Neural progenitor cell (in vitro differentiated cells): ENCODE data around the gene CACNA1E. TPM values are rescaled to one million over a fixed set of nuclear protein-coding genes. Genes with fewer than 3 reads are reported as not detected.

Experiments used
- DNase-seq: peaks from one replicate; pipeline ENCODE4 v3.0.0-alpha.2; 2016; ENCODE audit warnings: low spot score
- H2AFZ ChIP-seq: fragments of 200-600 bp; sonication (generic); replicated peaks from 2 replicates; pipeline ENCODE4 v1.6.1; 2016; ENCODE audit warnings: antibody characterized with exemption
- H3F3A ChIP-seq: fragments of 200-600 bp; sonication (generic); 2 replicates; pipeline ENCODE4 v1.6.1; 2016; ENCODE audit warnings: antibody characterized with exemption, low read depth
- H3K27ac ChIP-seq: fragments of 200-600 bp; sonication (generic); 2 replicates; pipeline ENCODE4 v1.5.1; 2016; ENCODE audit warnings: mild to moderate bottlenecking
- H3K27me3 ChIP-seq: fragments of 200-600 bp; sonication (generic); 2 replicates; pipeline ENCODE4 v1.6.1; 2016; ENCODE audit warnings: mild to moderate bottlenecking, moderate library complexity
- H3K36me3 ChIP-seq: fragments of 200-600 bp; sonication (generic); 2 replicates; pipeline ENCODE4 v1.5.1; 2016
- H3K4me1 ChIP-seq: fragments of 200-600 bp; sonication (generic); 2 replicates; pipeline ENCODE4 v1.6.1; 2016; ENCODE audit warnings: mixed run types
- H3K4me2 ChIP-seq: fragments of 200-600 bp; sonication (generic); 2 replicates; pipeline ENCODE4 v1.6.1; 2016
- H3K4me3 ChIP-seq: fragments of 200-600 bp; sonication (generic); 2 replicates; pipeline ENCODE4 v1.5.1; 2016
- H3K79me2 ChIP-seq: fragments of 200-600 bp; sonication (generic); 2 replicates; pipeline ENCODE4 v1.6.1; 2016; ENCODE audit warnings: low read depth
- H3K9ac ChIP-seq: fragments of 200-600 bp; sonication (generic); 2 replicates; pipeline ENCODE4 v1.6.1; 2016
- H3K9me3 ChIP-seq: fragments of 200-600 bp; sonication (generic); 2 replicates; pipeline ENCODE4 v1.5.1; 2016; ENCODE audit warnings: low read depth
- H4K20me1 ChIP-seq: fragments of 200-600 bp; sonication (generic); 2 replicates; pipeline ENCODE4 v1.6.1; 2016; ENCODE audit warnings: low read depth
- H3K27ac Mint-ChIP-seq: 3 replicates; pipeline ENCODE4 v1.8.0; 2021; ENCODE audit warnings: mixed read lengths
- H3K27me3 Mint-ChIP-seq: 2 replicates; pipeline ENCODE4 v1.8.0; 2022; ENCODE audit warnings: low read depth, mild to moderate bottlenecking, inconsistent platforms, moderate library complexity, mixed read lengths; ENCODE audit not compliant: insufficient read depth
- H3K36me3 Mint-ChIP-seq: 3 replicates; pipeline ENCODE4 v1.8.0; 2021; ENCODE audit warnings: mixed read lengths
- H3K4me1 Mint-ChIP-seq: 3 replicates; pipeline ENCODE4 v1.8.0; 2021; ENCODE audit warnings: mixed read lengths
- H3K4me3 Mint-ChIP-seq: 3 replicates; pipeline ENCODE4 v1.8.0; 2021; ENCODE audit warnings: mild to moderate bottlenecking, moderate library complexity, mixed read lengths
- H3K9me3 Mint-ChIP-seq: 3 replicates; pipeline ENCODE4 v1.8.0; 2020; ENCODE audit warnings: mixed read lengths
- EZH2 ChIP-seq: fragments of 200-600 bp; sonication (generic); IDR thresholded peaks from 2 replicates; pipeline ENCODE4 v1.6.1; 2017; ENCODE audit warnings: antibody characterized with exemption, mild to moderate bottlenecking, moderate library complexity
- EZH2phosphoT487 ChIP-seq: fragments of 200-600 bp; sonication (generic); IDR thresholded peaks from 2 replicates; pipeline ENCODE4 v1.6.1; 2017; ENCODE audit warnings: antibody characterized with exemption
- total RNA-seq: library from RNA; depleted of rRNA; stranded (reverse); fragments of >200 nt; gene quantifications from 2 replicates; pipeline ENCODE4 v1.2.3, GENCODE V29; 2015; ENCODE audit warnings: low replicate concordance
- TF ChIP-seq, protein P1 (sequence below): fragments of 200-600 bp; sonication (generic); IDR thresholded peaks from 2 replicates; pipeline ENCODE4 v1.5.1; 2017; ENCODE audit warnings: antibody characterized with exemption, mild to moderate bottlenecking

The CACNA1E gene
- total RNA-seq, 1 donor from 2014 or later = 2.1 TPM

DNA sequence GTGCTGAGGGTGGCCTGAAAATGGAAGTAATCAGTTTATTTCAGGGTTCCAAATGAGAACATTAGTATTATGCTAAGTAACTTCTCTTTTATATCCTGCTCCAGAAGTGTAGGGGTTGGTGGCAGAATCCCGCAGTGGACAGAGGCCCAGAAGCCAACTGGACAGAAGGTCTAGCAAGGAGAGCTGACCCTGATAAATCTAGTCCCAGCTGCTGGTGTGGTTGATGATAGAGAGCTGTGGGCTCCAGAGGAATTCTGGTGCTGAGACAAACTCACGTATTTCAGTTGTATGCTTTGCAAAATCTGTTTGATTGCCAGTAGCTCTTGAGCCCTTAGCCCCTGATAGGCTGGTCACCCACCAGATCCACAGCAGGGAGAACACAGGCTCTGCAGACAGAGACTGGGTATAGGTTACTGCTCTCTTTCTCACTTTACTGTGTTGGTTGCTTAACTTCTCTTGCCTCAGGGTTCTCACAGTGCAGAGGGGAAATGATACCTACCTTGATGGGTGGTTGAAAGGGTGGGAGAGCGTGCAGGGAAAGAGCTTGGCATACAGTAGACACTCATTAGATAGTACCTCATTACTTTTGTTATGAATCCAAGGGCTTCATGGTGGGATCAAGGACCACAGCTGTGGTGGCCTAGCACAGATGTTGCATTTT, 29.6 kb upstream of the CACNA1E start:
- no peaks in the 10 kb centered on the region for H3K36me3 ChIP-seq
- H3K27ac ChIP-seq = no peak overlapping the region
- H3K9me3 ChIP-seq = no peaks in the 10 kb centered on the region
- H3K4me3 ChIP-seq = no peak overlapping the region
- Mint-ChIP-seq H3K36me3 (no peaks in the 10 kb centered on the region), H3K9me3 (peaks cover 6% of the 10 kb centered on the region), H3K4me1 (peaks cover 5% of the 10 kb centered on the region), H3K4me3 (no peak overlapping the region), H3K27ac (no peak overlapping the region), H3K27me3 (peaks cover 4% of the 10 kb centered on the region)
- H2AFZ ChIP-seq = no peak overlapping the region
- DNase-seq = no peak
- H3K4me2 ChIP-seq = no peak overlapping the region
- TF ChIP-seq, protein P1, sequence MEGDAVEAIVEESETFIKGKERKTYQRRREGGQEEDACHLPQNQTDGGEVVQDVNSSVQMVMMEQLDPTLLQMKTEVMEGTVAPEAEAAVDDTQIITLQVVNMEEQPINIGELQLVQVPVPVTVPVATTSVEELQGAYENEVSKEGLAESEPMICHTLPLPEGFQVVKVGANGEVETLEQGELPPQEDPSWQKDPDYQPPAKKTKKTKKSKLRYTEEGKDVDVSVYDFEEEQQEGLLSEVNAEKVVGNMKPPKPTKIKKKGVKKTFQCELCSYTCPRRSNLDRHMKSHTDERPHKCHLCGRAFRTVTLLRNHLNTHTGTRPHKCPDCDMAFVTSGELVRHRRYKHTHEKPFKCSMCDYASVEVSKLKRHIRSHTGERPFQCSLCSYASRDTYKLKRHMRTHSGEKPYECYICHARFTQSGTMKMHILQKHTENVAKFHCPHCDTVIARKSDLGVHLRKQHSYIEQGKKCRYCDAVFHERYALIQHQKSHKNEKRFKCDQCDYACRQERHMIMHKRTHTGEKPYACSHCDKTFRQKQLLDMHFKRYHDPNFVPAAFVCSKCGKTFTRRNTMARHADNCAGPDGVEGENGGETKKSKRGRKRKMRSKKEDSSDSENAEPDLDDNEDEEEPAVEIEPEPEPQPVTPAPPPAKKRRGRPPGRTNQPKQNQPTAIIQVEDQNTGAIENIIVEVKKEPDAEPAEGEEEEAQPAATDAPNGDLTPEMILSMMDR = no peak
- TF ChIP-seq EZH2 (no peak), EZH2phosphoT487 (no peak)
- H3F3A ChIP-seq = peaks cover 11% of the 10 kb centered on the region
- H3K9ac ChIP-seq = no peak overlapping the region
- no peaks in the 10 kb centered on the region for H3K27me3 ChIP-seq
- no peaks in the 10 kb centered on the region for H4K20me1 ChIP-seq
- H3K4me1 ChIP-seq = peaks cover 10% of the 10 kb centered on the region
- H3K79me2 ChIP-seq = no peaks in the 10 kb centered on the region

DNA sequence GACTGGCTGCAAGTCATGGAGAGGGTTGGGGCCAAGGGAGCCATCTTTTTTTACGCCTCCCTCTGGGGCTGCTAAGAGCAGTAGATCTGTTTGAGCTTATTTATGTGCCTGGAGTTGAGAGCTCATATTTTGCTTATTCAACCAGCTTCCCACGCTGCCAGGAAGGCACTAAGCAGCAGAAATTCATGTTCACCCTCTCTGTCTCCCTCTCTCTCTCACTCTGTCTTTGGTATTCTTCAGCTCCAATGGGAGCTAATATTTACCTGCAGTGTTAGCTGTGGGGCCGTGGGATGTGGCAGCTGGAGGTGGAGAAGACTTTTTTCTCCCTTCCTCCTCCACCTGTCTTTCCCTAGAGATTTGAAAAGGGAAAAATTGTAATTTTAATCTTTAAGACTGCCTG, 26.8 kb upstream of the CACNA1E start:
- peaks cover 10% of the 10 kb centered on the region for H3K4me1 ChIP-seq
- peaks cover 3% of the 10 kb centered on the region for H3K27me3 Mint-ChIP-seq
- peaks cover 5% of the 10 kb centered on the region for H3K4me1 Mint-ChIP-seq
- H3K27me3 ChIP-seq = no peaks in the 10 kb centered on the region
- no peak overlapping the region for H3K9ac ChIP-seq
- no peaks in the 10 kb centered on the region for H3K9me3 ChIP-seq
- H3K9me3 Mint-ChIP-seq = peaks cover 6% of the 10 kb centered on the region
- DNase-seq = no peak
- peaks cover 11% of the 10 kb centered on the region for H3F3A ChIP-seq
- no peak overlapping the region for H3K27ac Mint-ChIP-seq
- H3K36me3 ChIP-seq = no peaks in the 10 kb centered on the region
- no peak overlapping the region for H3K4me3 ChIP-seq
- no peak overlapping the region for H3K27ac ChIP-seq
- no peak overlapping the region for H3K4me3 Mint-ChIP-seq
- no peak overlapping the region for H2AFZ ChIP-seq
- no peaks in the 10 kb centered on the region for H3K36me3 Mint-ChIP-seq
- H4K20me1 ChIP-seq = no peaks in the 10 kb centered on the region
- no peak overlapping the region for H3K4me2 ChIP-seq
- TF ChIP-seq EZH2 (no peak), EZH2phosphoT487 (no peak)
- TF ChIP-seq, protein P1 = no peak
- no peaks in the 10 kb centered on the region for H3K79me2 ChIP-seq

GRCh38 chr1:181458419-181458818, 24.9 kb upstream of the CACNA1E start:
- H3K36me3 ChIP-seq = no peaks in the 10 kb centered on the region
- H3K4me3 Mint-ChIP-seq = no peak overlapping the region
- H3K79me2 ChIP-seq = no peaks in the 10 kb centered on the region
- H4K20me1 ChIP-seq = no peaks in the 10 kb centered on the region
- no peaks in the 10 kb centered on the region for H3K4me1 Mint-ChIP-seq
- no peaks in the 10 kb centered on the region for H3K36me3 Mint-ChIP-seq
- no peaks in the 10 kb centered on the region for H3K4me1 ChIP-seq
- H3K4me2 ChIP-seq = no peak overlapping the region
- no peak for DNase-seq
- H3K27ac ChIP-seq = no peak overlapping the region
- H3K9ac ChIP-seq = no peak overlapping the region
- no peaks in the 10 kb centered on the region for H3K9me3 ChIP-seq
- H3K27me3 ChIP-seq = no peaks in the 10 kb centered on the region
- no peak overlapping the region for H2AFZ ChIP-seq
- no peak overlapping the region for H3K27ac Mint-ChIP-seq
- H3K27me3 Mint-ChIP-seq = no peaks in the 10 kb centered on the region
- no peak overlapping the region for H3K4me3 ChIP-seq
- H3K9me3 Mint-ChIP-seq = peaks cover 6% of the 10 kb centered on the region
- no peaks in the 10 kb centered on the region for H3F3A ChIP-seq
- TF ChIP-seq, protein P1 = no peak
- TF ChIP-seq EZH2 (no peak), EZH2phosphoT487 (no peak)
